ENCODE results near the gene MRPL55.

- TF ChIP-seq CTCF (IDR thresholded peaks at IDR 0.05): no peak
- TF ChIP-seq POLR2A (IDR thresholded peaks at IDR 0.05): no peak
- no peak for TF ChIP-seq POLR2AphosphoS5 (IDR thresholded peaks at IDR 0.05)
Measured at GRCh38 chr1:228109962-228110488, 926 bp upstream of the MRPL55 start.

Data from prostate gland (tissue), 2 donors.